Stimulated activated CD4-positive, alpha-beta T cell treated with anti-CD3 and anti-CD28 coated beads, Interleukin-1b, Interleukin-23, amount 100 ng/mL, for 48 hours (primary cell): Measurements from ENCODE around the gene AFF4.
"Not testable (repeated sequence)": the region's sequence is repeated elsewhere in the genome, so short reads cannot be mapped to it uniquely, and the experiment has no call there.

Experiments
- DNase-seq: peaks from one replicate; pipeline ENCODE4 v3.0.0-alpha.2; 2020

The AFF4 gene

GRCh38 chr5:132956166-132956799 is 7.2 kb downstream of the AFF4 start:
- not testable (repeated sequence) for DNase-seq

DNA sequence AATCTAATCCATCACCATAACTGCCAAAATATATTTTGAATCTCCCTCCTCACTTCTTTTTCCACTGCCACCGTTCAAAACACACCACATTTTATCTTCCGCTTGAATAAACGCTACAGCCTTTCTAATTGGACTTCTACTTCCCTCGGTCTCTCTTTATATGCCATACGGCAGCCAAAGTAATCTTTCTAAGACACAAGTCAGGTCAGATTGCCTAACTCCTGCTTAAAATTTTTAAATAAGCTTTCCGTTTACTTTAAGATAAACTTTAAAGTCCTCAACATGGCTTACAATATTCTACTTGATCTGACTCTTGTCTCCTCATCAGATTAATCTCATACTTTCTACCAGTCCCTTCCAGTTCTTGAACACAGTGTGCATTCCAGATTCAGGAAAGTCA is 9.7 kb downstream of the AFF4 start:
- DNase-seq, result no peak

DNA sequence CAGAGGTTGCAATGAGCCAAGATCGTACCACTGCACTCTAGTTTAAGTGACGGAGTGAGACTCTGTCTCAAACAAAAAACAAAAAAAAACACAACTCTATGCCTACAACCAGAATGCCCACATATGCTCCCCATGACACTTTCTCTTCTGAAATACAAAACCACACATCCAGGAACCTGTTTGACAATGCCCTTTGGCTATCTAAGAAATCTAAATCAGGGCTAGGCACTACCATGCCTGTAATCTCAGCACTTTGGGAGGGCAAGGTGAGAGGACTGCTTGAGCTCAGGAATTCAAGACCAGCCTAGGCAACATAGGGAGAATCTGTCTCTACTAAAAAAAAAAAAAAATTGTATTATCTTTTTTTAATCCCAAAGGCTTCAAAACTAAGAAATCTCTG is 10.6 kb downstream of the AFF4 start:
- no peak for DNase-seq

GRCh38 chr5:132951897-132952296 is 11.5 kb downstream of the AFF4 start:
- no peak for DNase-seq

DNA sequence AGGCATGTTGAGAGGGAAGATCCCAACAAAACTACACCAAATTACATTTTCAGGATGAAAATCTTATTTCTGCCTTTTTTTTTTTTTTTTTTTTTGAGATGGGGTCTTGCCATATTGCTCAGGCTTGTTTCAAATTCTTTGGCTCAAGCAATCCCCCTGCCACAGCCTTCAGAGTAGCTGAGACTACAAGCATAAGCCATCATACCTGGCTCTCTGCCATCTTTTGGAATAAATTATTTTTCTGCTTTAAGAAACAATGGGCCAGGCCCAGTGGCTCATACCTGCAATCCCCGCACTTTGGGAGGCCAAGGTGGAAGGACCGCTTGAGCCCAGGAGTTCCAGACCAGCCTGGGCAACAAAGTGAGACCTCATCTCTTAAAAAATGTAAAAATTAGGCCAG is 14.3 kb downstream of the AFF4 start:
- DNase-seq, result no peak

- DNase-seq, result no peak
These were observed 15.8 kb downstream of the AFF4 start for GRCh38 chr5:132947671-132948070.

DNA sequence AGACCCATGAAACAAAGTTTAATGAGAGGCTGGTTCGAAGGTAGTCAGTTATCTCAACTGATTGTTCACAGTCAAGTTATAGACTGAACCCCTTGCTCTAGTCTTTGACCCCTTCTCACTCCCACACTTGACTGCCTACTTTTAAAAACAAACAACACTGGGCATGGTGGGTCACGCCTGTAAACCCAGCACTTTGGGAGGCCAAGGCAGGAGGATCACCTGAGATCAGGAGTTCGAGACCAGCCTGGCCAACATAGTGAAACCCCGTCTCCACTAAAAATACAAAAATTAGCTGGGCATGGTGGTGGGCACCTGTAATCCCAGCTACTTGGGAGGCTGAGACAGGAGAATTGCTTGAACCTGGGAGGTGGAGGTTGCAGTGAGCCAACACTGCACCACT is 18.1 kb downstream of the AFF4 start:
- not testable (repeated sequence) for DNase-seq

- no peak for DNase-seq
These were observed 19.9 kb downstream of the AFF4 start for GRCh38 chr5:132943362-132944022.

DNA sequence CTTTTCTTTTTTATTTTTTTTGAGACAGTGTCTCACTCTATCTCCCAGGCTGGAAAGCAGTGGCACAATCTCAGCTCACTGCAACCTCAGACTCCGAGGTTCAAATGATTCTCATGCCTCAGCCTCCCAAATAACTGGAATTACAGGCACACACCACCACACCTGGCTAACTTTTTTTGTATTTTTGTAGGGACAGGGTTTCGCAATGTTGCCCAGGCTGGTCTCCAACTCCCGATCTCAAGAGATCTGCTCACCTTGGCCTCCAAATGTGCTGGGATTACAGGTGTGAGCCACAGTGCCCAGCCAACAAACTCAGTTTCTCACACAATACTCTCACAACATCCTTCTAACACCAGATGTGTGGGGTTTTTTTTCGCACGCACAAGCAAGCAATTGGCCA is 22.1 kb downstream of the AFF4 start:
- DNase-seq, result no peak

DNA sequence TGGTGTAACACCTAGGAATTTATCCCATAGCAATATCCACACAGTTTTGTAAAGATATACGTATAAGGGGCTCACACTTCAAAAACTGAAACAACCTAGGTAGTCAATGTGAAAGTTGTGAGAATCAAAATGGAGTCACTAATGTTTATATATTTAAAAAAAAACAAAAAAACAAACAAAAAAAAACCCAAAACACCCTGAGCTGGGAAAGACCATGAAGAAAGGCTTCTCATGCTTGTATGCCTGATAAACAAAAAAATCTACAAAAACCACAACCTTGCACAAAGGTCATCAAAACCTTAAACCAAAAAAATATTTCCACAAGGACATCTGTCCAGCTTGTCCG is 35.4 kb downstream of the AFF4 start:
- no peak for DNase-seq

DNA sequence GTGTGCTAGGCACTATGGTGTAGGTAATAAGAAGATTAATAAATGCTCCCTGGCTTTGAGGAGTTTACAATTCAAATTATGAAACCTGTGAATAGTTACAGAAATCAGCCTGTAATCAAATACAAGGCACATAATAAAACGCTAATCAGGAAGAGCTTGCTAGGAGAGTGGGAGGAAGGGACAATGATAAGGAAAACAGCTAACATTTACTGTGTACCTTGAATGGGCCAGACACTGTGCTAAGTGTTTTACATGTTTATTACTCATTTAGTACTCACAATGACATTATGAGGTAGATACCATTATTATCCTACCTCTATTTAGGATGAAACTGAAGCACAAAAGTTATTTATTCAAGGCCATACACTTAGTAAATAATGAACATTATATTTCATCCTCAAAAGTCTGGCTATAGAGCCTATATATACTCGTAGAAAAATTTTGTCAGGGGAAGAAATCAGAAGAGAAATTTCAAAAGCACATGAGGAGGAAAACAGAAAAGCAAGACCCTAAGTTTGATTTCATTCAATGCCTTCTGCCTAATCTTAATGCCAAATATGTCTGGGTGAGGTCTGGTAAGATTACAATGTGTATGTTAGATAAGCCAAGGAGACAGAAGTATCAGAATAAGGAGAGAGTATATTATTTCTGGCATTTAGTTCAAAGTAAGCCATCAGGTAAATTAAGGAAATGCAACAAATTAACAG is 35.9 kb downstream of the AFF4 start:
- DNase-seq, result no peak

DNA sequence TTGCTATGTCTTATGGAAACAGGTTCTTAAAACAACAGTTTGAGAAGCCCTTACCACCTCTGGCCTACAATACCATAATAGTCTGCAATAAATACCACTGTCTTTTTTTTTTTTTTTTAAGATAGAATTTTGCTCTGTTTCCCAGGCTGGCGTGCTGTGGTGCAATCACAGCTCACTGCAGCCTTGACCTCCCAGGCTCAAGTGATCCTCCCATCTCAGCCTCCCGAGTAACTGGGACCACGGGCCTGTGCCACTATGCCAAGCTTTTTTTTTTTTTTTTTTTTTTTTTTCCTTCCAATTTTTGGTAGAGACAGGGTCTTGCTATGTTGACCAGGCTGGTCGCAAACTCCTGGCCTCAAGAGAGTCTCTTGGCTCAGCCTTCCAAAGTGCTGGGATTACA is 37.0 kb downstream of the AFF4 start:
- no peak for DNase-seq

DNA sequence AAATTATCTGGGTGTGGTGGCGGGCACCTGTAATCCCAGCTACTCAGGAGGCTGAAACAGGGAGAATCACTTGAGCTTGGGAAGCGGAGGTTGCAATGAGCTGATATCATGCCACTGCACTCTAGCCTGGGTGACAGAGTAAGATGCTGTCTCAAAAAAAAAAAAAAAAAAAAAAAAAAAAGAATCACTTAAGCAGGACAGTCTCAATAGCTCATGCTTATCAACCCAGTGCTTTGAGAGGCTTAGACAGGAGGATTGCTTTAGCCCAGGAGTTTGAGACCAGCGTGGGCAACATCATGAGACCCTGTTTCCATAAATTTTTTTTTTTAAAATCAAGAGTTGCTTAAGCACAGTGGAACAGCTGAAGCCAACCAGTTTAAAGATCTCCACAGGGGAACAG is 47.3 kb downstream of the AFF4 start:
- no peak for DNase-seq

- no peak for DNase-seq
These were observed 47.8 kb downstream of the AFF4 start for GRCh38 chr5:132915681-132916080.

DNA sequence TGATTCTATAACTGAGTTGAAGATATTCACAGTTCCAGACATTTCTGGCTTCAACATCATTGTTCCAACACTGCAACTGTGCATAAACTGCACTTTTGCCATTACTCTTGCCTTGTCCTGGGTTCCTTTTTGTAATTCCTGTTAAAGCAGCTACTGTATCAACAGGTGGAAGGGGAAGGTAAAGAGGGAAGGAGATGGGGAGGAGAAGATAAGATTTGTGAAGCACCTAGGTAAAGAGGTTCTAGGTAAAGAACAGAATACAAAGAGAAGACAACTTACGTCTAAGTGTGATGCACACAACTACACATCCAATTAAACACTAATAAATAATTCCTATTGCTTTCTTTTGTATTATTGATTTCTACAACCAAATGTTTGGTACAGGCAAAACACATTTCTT is 53.7 kb downstream of the AFF4 start:
- no peak for DNase-seq

GRCh38 chr5:132907161-132907560 is 56.3 kb downstream of the AFF4 start:
- DNase-seq, result no peak

- DNase-seq, result no peak
These were observed 57.5 kb downstream of the AFF4 start for GRCh38 chr5:132905938-132906337.

- DNase-seq, result no peak
These were observed 61.7 kb downstream of the AFF4 start for GRCh38 chr5:132901730-132902129.

GRCh38 chr5:132901036-132901435 is 62.4 kb downstream of the AFF4 start:
- no peak for DNase-seq

GRCh38 chr5:132898094-132898493 is 65.3 kb downstream of the AFF4 start:
- no peak for DNase-seq

GRCh38 chr5:132896685-132897084 is 66.7 kb downstream of the AFF4 start:
- DNase-seq, result no peak

- no peak for DNase-seq
These were observed 67.6 kb downstream of the AFF4 start for GRCh38 chr5:132895719-132896305.

GRCh38 chr5:132890817-132891216 is 72.6 kb downstream of the AFF4 start:
- no peak for DNase-seq

DNA sequence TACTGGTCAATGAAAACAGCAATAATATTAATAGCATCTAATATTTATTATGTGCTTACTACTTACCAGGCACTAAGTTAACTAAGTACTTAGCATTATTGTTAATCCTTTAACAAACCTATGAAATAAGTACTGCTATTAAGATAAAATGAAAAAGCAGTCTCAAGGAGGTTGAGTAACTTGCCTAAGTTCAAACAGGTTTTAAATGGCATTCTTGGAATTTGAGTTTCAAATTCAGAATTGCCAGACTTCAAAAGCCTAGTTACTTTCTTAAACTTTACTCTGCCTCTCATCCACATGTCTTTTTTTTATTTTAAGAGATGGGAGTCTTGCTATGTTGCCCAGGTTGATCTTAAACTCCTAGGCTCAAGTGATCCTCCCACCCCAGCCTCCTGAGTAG is 73.9 kb downstream of the AFF4 start:
- DNase-seq, result no peak
